ENCODE measurements around the gene CHAF1B.

GRCh38 chr21:36465478-36465877, 80.3 kb downstream of the CHAF1B start:
- no peak for TF ChIP-seq YY1 (IDR thresholded peaks at IDR 0.05; ENCODE audit: low read depth, low read length)
- no peak for TF ChIP-seq ATF2 (IDR thresholded peaks at IDR 0.05; ENCODE audit: low read length)
- TF ChIP-seq FOXK2 (IDR thresholded peaks at IDR 0.05): no peak
- no peak for TF ChIP-seq POLR2AphosphoS5 (IDR thresholded peaks at IDR 0.05; ENCODE audit: low read length)
- TF ChIP-seq CTCF (IDR thresholded peaks at IDR 0.05 in 2 of 3, conservative IDR thresholded peaks at IDR 0.05 in 1 of 3; ENCODE audit: control insufficient read depth in 2 of 3, extremely low read depth in 1 of 3, insufficient read depth in 1 of 3, low read depth in 3 of 3, low read length in 3 of 3): no peak
- no peak for TF ChIP-seq ESRRA (IDR thresholded peaks at IDR 0.05; ENCODE audit: low read length)
- no peak for TF ChIP-seq NFIC (IDR thresholded peaks at IDR 0.05; ENCODE audit: low read depth, low read length)
- TF ChIP-seq YBX1 (IDR thresholded peaks at IDR 0.05): no peak
- TF ChIP-seq FOXM1 (IDR thresholded peaks at IDR 0.05; ENCODE audit: low read depth, low read length): no peak

Data from GM12878 (cell line).